ENCODE data around the gene HLA-DQB2.

GRCh38 chr6:32774426-32774825 lies 11.1 kb upstream of the HLA-DQB2 start:
- no peak for TF ChIP-seq CTCF (conservative IDR thresholded peaks at IDR 0.05)
- no peak for TF ChIP-seq ZFX (IDR thresholded peaks at IDR 0.05)

Data from C4-2B (cell line).